MCF 10A (cell line): ENCODE results near the gene GUCA2A. TPM values are rescaled to one million over a fixed set of nuclear protein-coding genes. Genes with fewer than 3 reads are reported as not detected.

Experiments
- BruUV-seq: library from RNA; stranded (reverse); fragments of 400-500 nt; replicated peaks from 2 replicates; lab custom pipeline; 2021; lab: Mats Ljungman, UMichigan
- CTCF ChIA-PET: fragments of 300-600 bp; sonication (Branson Sonifier 250); formaldehyde crosslinking; extraction: SDS; loops from one replicate; lab custom pipeline; 2021; ENCODE audit warnings: antibody characterized with exemption, inconsistent platforms; lab: Yijun Ruan, JAX
- POLR2A ChIA-PET: fragments of 300-600, 350-650 bp; sonication (Branson Sonifier 250); formaldehyde crosslinking; extraction: SDS; loops from one replicate; lab custom pipeline; 2020; ENCODE audit warnings: antibody characterized with exemption, inconsistent platforms; lab: Yijun Ruan, JAX
- DNase-seq: peaks from one replicate; pipeline ENCODE4 v3.0.0-alpha.2; 2018; ENCODE audit not compliant: unreplicated experiment
- H3K27ac Mint-ChIP-seq: one replicate; pipeline ENCODE4 v1.8.0; 2022; ENCODE audit warnings: mild to moderate bottlenecking, low read depth, mixed read lengths; ENCODE audit not compliant: unreplicated experiment
- H3K27me3 Mint-ChIP-seq: one replicate; pipeline ENCODE4 v1.8.0; 2022; ENCODE audit warnings: mixed read lengths; ENCODE audit not compliant: insufficient read depth, unreplicated experiment
- H3K36me3 Mint-ChIP-seq: one replicate; pipeline ENCODE4 v1.8.0; 2022; ENCODE audit warnings: mild to moderate bottlenecking, moderate library complexity, mixed read lengths; ENCODE audit not compliant: insufficient read depth, unreplicated experiment
- H3K4me1 Mint-ChIP-seq: one replicate; pipeline ENCODE4 v1.8.0; 2022; ENCODE audit warnings: mixed read lengths; ENCODE audit not compliant: insufficient read depth, unreplicated experiment
- H3K4me3 Mint-ChIP-seq: one replicate; pipeline ENCODE4 v1.8.0; 2022; ENCODE audit warnings: mild to moderate bottlenecking, moderate library complexity, mixed read lengths; ENCODE audit not compliant: unreplicated experiment
- H3K9me3 Mint-ChIP-seq: one replicate; pipeline ENCODE4 v1.8.0; 2022; ENCODE audit warnings: mixed read lengths; ENCODE audit not compliant: unreplicated experiment
- CTCF ChIP-seq: fragments of 200-600 bp; IDR thresholded peaks from one replicate; pipeline ENCODE4 v1.8.0; 2022; ENCODE audit warnings: antibody characterized with exemption, mild to moderate bottlenecking; ENCODE audit not compliant: unreplicated experiment
- intact Hi-C: fragments of 100-400 bp; cut with micrococcal nuclease; formaldehyde crosslinking; loops from 2 replicates; pipeline ENCODE4 v1.14.1; 2022
- total RNA-seq: library from RNA; stranded (reverse); gene quantifications from 2 replicates; pipeline ENCODE4 v1.2.3, GENCODE V29; 2022

Gene GUCA2A
- total RNA-seq, 1 experiment from 2014 or later, result not detected

DNA sequence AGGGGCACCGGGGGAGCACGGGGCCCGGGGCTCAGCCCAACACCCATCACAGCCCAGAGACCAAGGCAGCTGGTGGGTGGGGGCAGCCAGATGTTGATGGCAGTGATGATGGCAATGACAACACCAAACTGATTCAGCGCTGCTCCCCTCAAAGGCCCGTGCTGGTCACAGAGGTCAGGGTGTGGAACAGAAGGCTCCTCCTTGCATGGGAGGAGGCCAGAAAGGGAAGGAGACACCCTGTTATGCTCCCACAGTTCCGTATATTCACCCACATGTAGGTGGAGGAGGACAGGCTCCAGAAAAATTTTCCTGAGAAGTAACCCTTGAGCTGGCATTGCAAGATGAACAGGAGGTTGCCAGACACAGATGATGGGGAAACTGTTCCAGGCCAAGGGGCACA lies 10.9 kb downstream of the GUCA2A start:
- no peak overlapping the region for H3K4me3 Mint-ChIP-seq
- intact Hi-C loops, result no loop called here
- H3K9me3 Mint-ChIP-seq, result no peaks in the 10 kb centered on the region
- H3K27me3 Mint-ChIP-seq, result peaks cover 15% of the 10 kb centered on the region
- H3K4me1 Mint-ChIP-seq, result no peaks in the 10 kb centered on the region
- POLR2A ChIA-PET, result no interaction called here
- DNase-seq, result no peak
- H3K36me3 Mint-ChIP-seq, result no peaks in the 10 kb centered on the region
- no peak overlapping the region for H3K27ac Mint-ChIP-seq
- CTCF ChIA-PET, result interaction anchor here (4.5 kb wide), 1 partner anchor 20 kb away, joined by 26 read pairs; no protein-coding TSS in a partner anchor
- no peak for TF ChIP-seq CTCF
- BruUV-seq, result no TSS peak

DNA sequence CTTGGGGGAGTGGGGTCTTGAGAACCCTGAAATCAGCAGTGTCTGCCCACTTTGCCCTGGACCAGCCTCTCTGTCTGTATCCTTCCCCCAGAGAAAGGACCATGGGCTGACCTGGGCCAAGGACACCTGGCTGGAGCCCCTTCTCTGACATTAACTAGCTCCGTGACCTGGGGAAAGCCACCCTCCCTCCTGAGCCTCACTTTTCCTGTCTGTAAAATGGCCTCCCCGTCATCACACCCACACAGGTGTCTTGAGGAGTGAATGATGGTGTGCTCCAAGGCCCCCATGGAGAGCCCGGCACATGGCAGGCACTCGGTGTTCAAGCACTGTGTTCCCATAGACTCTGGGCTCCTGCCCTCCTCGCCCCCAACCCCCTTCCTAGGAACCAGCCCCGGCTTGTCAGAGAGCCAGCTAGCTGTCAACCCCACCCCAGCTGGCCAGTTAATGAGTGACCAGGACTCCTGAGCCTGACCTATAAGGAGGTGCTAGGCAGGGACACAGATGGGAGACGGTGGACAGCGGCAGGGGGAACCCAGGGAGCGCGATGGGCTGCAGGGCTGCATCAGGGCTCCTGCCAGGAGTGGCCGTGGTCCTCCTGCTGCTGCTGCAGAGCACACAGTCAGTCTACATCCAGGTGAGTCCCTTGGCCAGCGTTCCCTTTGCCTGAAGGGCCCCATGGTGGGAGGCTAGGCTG lies 11.5 kb downstream of the GUCA2A start, which contains the start of gene GUCA2B:
Gene GUCA2B, plus strand, starts transcription at position 504 of the 694 bp plus-strand sequence. Its CDS starts 41 bp downstream, at position 545.
- no peak within 1 kb of the TSS for H3K4me3 Mint-ChIP-seq
- no TSS peak for BruUV-seq
- ChIA-PET POLR2A (no interaction called here), CTCF (interaction anchor here (4.5 to 7.3 kb wide), 2 partner anchors 20 kb away, joined by 26 to 87 read pairs; no protein-coding TSS in a partner anchor)
- DNase-seq, result no peak
- H3K27me3 Mint-ChIP-seq, result peaks cover 15% of the 10 kb centered on the region
- no peaks in the 10 kb centered on the region for H3K4me1 Mint-ChIP-seq
- no peak within 1 kb of the TSS for H3K27ac Mint-ChIP-seq
- H3K9me3 Mint-ChIP-seq, result no peaks in the 10 kb centered on the region
- intact Hi-C loops, result no loop called here
- no peak for TF ChIP-seq CTCF
- H3K36me3 Mint-ChIP-seq, result no peaks in the 10 kb centered on the region

- ChIA-PET POLR2A (interaction anchor here (0.7 to 1.7 kb wide), 4 partner anchors 14 to 182 kb away, joined by 3 to 8 read pairs (median 3); no protein-coding TSS in a partner anchor), CTCF (interaction anchor here (1.0 to 7.3 kb wide), 4 partner anchors 21 to 635 kb away, joined by 3 to 87 read pairs (median 6); no protein-coding TSS in a partner anchor)
- no peaks in the 10 kb centered on the region for H3K9me3 Mint-ChIP-seq
- no peak for DNase-seq
- intact Hi-C loops, result no loop called here
- H3K27me3 Mint-ChIP-seq, result peaks cover 15% of the 10 kb centered on the region
- no TSS peak for BruUV-seq
- H3K4me3 Mint-ChIP-seq, result no peak overlapping the region
- H3K27ac Mint-ChIP-seq, result no peak overlapping the region
- no peak for TF ChIP-seq CTCF
- H3K36me3 Mint-ChIP-seq, result no peaks in the 10 kb centered on the region
- H3K4me1 Mint-ChIP-seq, result no peaks in the 10 kb centered on the region
Observed at GRCh38 chr1:42152119-42152518, 12.4 kb downstream of the GUCA2A start.

- H3K36me3 Mint-ChIP-seq, result no peaks in the 10 kb centered on the region
- H3K4me1 Mint-ChIP-seq, result no peaks in the 10 kb centered on the region
- no peak for TF ChIP-seq CTCF
- H3K9me3 Mint-ChIP-seq, result no peaks in the 10 kb centered on the region
- H3K27me3 Mint-ChIP-seq, result peaks cover 15% of the 10 kb centered on the region
- no peak overlapping the region for H3K4me3 Mint-ChIP-seq
- no peak overlapping the region for H3K27ac Mint-ChIP-seq
- CTCF ChIA-PET, result interaction anchor here (7.3 kb wide), 1 partner anchor 23 kb away, joined by 87 read pairs; no protein-coding TSS in a partner anchor
- no peak for DNase-seq
- POLR2A ChIA-PET, result no interaction called here
- BruUV-seq, result no TSS peak
- intact Hi-C loops, result no loop called here
Observed at GRCh38 chr1:42150651-42151050, 13.9 kb downstream of the GUCA2A start.
